Testis (tissue), 3 donors: ENCODE results near the gene AARS2. TPM values are rescaled to one million over a fixed set of nuclear protein-coding genes. Genes with fewer than 3 reads are reported as not detected.

ENCODE experiments used
- DNase-seq: peaks from one replicate; pipeline ENCODE4 v3.0.0-alpha.2; 2019
- H3K27ac ChIP-seq, 2 donors: fragments of 200-600 bp; sonication (generic); one replicate each; pipeline ENCODE4 v1.5.1; 2019
- H3K27me3 ChIP-seq: fragments of 200-600 bp; sonication (generic); one replicate; pipeline ENCODE4 v1.5.1; 2019
- H3K36me3 ChIP-seq: fragments of 200-600 bp; sonication (generic); one replicate; pipeline ENCODE4 v1.5.1; 2017; ENCODE audit warnings: low read depth; ENCODE audit errors: missing control alignments
- H3K4me1 ChIP-seq: fragments of 200-600 bp; sonication (generic); one replicate; pipeline ENCODE4 v1.5.1; 2019
- H3K4me3 ChIP-seq, 2 donors: fragments of 200-600 bp; sonication (generic); one replicate each; pipeline ENCODE4 v1.5.1; 2017 to 2019
- H3K9me3 ChIP-seq: fragments of 200-600 bp; sonication (generic); one replicate; pipeline ENCODE4 v1.5.1; 2017
- CTCF ChIP-seq, 3 experiments: fragments of 450-650 bp in 2 of 3; fragments of 200-600 bp in 1 of 3; sonication (generic) in 1 of 3; IDR thresholded peaks; one replicate each; pipeline ENCODE4 v1.5.1; 2016 to 2019; ENCODE audit warnings: antibody characterized with exemption in 3 of 3, mild to moderate bottlenecking in 2 of 3, moderate library complexity in 1 of 3
- POLR2A ChIP-seq: fragments of 450-650 bp; IDR thresholded peaks from one replicate; pipeline ENCODE4 v1.6.1; 2017; ENCODE audit warnings: antibody characterized with exemption, mild to moderate bottlenecking, moderate library complexity
- WGBS, 2 donors: methylation state at CpG; one replicate each; pipeline ENCODE4 v1.1.5; 2018; 5-methylcytosine and 5-hydroxymethylcytosine counted together
- intact Hi-C: fragments of 100-400 bp; cut with DNase I; formaldehyde crosslinking; loops from one replicate; pipeline ENCODE4 v1.15.1; 2023; ENCODE audit warnings: low total_unique reads
- polyA plus RNA-seq: library from polyadenylated mRNA; stranded (reverse); fragments of 350-450 nt; fragmentation: Illumina TruSeq; extraction: RNeasy Lipid Tissue Mini Kit (QIAGEN cat#74804); gene quantifications from one replicate; pipeline ENCODE4 v1.2.3, GENCODE V29; 2014; ENCODE audit warnings: low read depth, low replicate concordance; ENCODE audit not compliant: insufficient read depth
- total RNA-seq, 2 donors: library from RNA; depleted of rRNA; stranded (reverse); fragments of >200 nt; gene quantifications; one replicate each; pipeline ENCODE4 v1.2.3, GENCODE V29; 2016

Gene AARS2
- total and polyA plus RNA-seq, 3 donors from 2014 or later, result 6.2 to 14.6 (median 13.4) TPM

GRCh38 chr6:44255105-44255808, 57.9 kb downstream of the AARS2 start:
- Histone ChIP-seq H3K4me3 (no peak overlapping the region), H3K9me3 (no peaks in the 10 kb centered on the region), H3K36me3 (no peaks in the 10 kb centered on the region), H3K27ac (no peak overlapping the region), H3K27me3 (no peaks in the 10 kb centered on the region), H3K4me1 (peaks cover 11% of the 10 kb centered on the region)
- 61 to 70% methylated on average over 9 to 16 of the region's 16 CpGs for WGBS, 2 donors
- no peak for TF ChIP-seq POLR2A
- no peak for TF ChIP-seq CTCF (IDR thresholded peaks at IDR 0.05)
- no peak for DNase-seq
- intact Hi-C loops, result no loop called here

GRCh38 chr6:44254191-44255104, 58.7 kb downstream of the AARS2 start:
- Histone ChIP-seq H3K4me1 (peaks cover 11% of the 10 kb centered on the region), H3K4me3 (no peak overlapping the region), H3K27ac (no peak overlapping the region), H3K36me3 (no peaks in the 10 kb centered on the region), H3K9me3 (no peaks in the 10 kb centered on the region), H3K27me3 (no peaks in the 10 kb centered on the region)
- WGBS, 2 donors, result 79 to 82% methylated on average over 12 of the region's 12 CpGs
- intact Hi-C loops, result no loop called here
- TF ChIP-seq CTCF (IDR thresholded peaks at IDR 0.05) (no peak), POLR2A (no peak)
- no peak for DNase-seq

- DNase-seq, result peak; percentile 43
- Histone ChIP-seq H3K4me1 (peaks cover 15% of the 10 kb centered on the region), H3K4me3 (no peak overlapping the region), H3K36me3 (no peaks in the 10 kb centered on the region), H3K27me3 (no peaks in the 10 kb centered on the region), H3K9me3 (no peaks in the 10 kb centered on the region), H3K27ac (no peak overlapping the region)
- WGBS, 2 donors, result 70 to 76% methylated on average over 10 of the region's 10 CpGs
- intact Hi-C loops, result no loop called here
- TF ChIP-seq POLR2A (no peak), CTCF (IDR thresholded peaks at IDR 0.05) (peak in 2 of 3 experiments; percentile 15 to 19)
Observed at GRCh38 chr6:44253307-44254101, 59.6 kb downstream of the AARS2 start.

- H3K4me3 ChIP-seq, result no peak overlapping the region
- H3K36me3 ChIP-seq, result no peaks in the 10 kb centered on the region
- H3K4me1 ChIP-seq, result peaks cover 11% of the 10 kb centered on the region
- no peaks in the 10 kb centered on the region for H3K27me3 ChIP-seq
- intact Hi-C loops, result no loop called here
- H3K27ac ChIP-seq, result no peak overlapping the region
- H3K9me3 ChIP-seq, result no peaks in the 10 kb centered on the region
- TF ChIP-seq CTCF (IDR thresholded peaks at IDR 0.05), result no peak
- no peak for TF ChIP-seq POLR2A
- WGBS, 2 donors, result 84 to 93% methylated on average over 14 of the region's 14 CpGs
- DNase-seq, result no peak
Observed at GRCh38 chr6:44251576-44252524, 61.3 kb downstream of the AARS2 start.
